B cell (primary cell): ENCODE results near the gene TEKT5.

Source experiments
- EZH2 ChIP-seq: IDR thresholded peaks from 2 replicates; pipeline ENCODE4 v1.6.1; 2012; ENCODE audit warnings: borderline replicate concordance, low read depth, mild to moderate bottlenecking, moderate library complexity, low read length; ENCODE audit not compliant: insufficient read depth, poor library complexity, severe bottlenecking
- TF ChIP-seq, protein P1 (sequence below): fragments of 200-600 bp; IDR thresholded peaks from one replicate; pipeline ENCODE4 v1.8.0; 2022; ENCODE audit warnings: antibody characterized with exemption, mild to moderate bottlenecking

DNA sequence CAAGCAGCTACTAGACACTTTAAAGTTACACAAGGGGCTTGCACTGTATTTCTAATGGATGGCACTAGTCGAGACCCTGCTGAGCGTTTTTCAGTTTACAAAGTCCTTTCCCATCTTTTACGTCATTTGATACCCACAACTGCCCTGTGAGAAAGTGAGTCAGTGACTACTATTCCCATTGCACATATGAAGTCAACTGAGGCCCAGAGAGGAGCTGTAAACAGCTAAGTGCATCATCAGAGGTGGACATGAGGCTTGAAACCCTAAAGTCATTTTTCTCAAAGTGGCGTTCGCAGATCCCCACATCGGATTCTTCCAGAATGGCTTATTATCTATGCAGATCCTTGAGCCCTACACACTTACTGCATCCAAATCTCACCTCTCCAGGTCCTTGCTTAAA lies 50.6 kb downstream of the TEKT5 start:
- TF ChIP-seq EZH2 = no peak
- TF ChIP-seq, protein P1, sequence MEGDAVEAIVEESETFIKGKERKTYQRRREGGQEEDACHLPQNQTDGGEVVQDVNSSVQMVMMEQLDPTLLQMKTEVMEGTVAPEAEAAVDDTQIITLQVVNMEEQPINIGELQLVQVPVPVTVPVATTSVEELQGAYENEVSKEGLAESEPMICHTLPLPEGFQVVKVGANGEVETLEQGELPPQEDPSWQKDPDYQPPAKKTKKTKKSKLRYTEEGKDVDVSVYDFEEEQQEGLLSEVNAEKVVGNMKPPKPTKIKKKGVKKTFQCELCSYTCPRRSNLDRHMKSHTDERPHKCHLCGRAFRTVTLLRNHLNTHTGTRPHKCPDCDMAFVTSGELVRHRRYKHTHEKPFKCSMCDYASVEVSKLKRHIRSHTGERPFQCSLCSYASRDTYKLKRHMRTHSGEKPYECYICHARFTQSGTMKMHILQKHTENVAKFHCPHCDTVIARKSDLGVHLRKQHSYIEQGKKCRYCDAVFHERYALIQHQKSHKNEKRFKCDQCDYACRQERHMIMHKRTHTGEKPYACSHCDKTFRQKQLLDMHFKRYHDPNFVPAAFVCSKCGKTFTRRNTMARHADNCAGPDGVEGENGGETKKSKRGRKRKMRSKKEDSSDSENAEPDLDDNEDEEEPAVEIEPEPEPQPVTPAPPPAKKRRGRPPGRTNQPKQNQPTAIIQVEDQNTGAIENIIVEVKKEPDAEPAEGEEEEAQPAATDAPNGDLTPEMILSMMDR = no peak
